HS-5 (cell line): ENCODE measurements around the gene IL6ST.
"Not testable (repeated sequence)": the region's sequence is repeated elsewhere in the genome, so short reads cannot be mapped to it uniquely, and the experiment has no call there.

Experiments used
- DNase-seq: peaks from one replicate; pipeline ENCODE4 v3.0.0-alpha.2; 2012; ENCODE audit warnings: low read depth

IL6ST gene

DNA sequence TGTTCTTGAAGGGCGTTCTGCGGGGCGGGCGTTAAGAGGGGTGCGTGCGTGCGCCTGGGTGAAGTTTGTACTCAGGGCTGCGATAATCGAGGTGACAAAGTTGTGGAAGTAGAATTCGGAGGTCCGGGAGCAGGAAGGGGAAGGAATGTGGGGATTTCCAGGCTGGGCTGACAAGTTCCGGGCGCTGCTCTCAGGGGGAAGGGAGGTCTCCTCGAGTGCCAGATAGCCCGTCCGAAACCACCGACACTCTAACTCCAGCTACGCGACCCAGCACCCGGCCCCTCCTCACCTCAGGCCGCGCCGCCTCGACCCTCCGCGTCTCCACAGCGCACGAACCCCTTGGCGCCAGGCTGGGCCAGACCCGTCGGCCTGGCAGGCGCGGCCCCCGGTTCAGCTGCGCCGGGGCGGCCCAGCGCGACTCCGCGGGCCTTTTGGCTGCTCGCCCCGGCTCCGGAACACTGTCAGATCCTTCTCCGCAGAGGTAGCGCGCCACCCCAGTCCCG is at the start of gene IL6ST:
IL6ST (minus strand) TSS at position 469 of the 503 bp plus-strand sequence. CDS start 18,685 bp downstream, outside the sequence.
- DNase-seq = no peak

DNA sequence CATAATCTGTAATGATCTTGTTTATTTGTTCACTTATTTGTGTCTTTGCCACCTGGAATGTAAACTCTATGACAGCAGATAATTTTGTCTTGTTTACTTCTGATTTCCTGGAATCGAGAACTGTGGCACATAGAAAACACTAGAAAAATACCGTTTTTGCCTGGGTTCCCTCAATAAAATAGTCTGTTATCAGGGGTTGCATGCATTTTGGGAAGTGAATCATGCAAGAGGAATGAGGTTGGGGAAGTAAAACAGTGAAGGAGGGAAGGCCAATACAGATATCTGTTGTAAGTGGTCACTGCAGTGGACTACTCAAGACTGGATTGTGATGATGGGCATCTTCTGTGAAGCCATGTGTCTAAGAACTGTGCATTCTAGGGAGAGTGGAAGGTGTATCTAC is 45.2 kb upstream of the IL6ST start:
- no peak for DNase-seq

DNA sequence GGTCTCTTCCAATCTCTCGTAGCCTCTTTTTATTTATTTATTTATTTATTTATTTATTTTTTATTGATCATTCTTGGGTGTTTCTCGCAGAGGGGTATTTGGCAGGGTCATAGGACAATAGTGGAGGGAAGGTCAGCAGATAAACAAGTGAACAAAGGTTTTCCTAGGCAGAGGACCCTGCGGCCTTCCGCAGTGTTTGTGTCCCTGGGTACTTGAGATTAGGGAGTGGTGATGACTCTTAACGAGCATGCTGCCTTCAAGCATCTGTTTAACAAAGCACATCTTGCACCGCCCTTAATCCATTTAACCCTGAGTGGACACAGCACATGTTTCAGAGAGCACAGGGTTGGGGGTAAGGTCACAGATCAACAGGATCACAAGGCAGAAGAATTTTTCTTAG is 43.4 kb upstream of the IL6ST start:
- DNase-seq = not testable (repeated sequence)

DNA sequence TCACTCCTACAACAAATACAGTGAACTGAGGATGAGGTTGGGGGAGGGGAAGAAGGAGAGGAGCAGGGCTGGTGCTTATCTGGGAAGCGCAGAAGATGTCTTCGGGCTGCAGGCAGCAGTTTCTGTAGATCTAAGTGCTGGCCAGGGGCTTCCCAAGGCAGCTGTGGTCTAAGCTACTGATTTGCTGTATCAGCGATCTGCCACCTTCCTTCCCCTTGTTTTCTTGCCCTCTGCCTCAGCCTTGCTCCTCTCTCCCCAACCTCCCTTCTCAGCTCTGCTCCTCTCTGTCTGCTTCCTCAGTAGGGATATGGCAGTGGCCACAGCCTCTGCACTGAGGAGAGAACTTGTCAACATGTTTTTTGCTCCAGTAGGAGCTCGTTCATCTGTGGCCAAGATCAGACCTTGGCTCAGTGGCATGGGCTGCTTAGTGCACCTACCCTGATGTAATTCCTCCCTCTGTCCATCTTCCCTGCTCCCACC is 42.8 kb upstream of the IL6ST start:
- no peak for DNase-seq

DNA sequence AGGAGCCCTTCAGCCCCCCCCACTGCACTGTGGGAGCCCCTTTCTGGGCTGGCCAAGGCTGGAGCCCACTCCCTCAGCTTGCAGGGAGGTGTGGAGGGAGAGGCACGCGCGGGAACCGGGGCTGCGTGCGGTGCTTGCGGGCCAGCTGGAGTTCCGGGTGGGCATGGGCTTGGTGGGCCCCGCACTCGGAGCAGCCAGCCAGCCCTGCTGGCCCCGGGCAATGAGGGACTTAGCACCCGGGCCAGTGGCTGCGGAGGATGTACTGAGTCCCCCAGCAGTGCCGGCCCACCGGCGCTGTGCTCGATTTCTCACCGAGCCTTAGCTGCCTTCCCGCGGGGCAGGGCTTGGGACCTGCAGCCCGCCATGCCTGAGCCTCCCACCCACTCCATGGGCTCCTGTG is 40.6 kb upstream of the IL6ST start:
- not testable (repeated sequence) for DNase-seq

DNA sequence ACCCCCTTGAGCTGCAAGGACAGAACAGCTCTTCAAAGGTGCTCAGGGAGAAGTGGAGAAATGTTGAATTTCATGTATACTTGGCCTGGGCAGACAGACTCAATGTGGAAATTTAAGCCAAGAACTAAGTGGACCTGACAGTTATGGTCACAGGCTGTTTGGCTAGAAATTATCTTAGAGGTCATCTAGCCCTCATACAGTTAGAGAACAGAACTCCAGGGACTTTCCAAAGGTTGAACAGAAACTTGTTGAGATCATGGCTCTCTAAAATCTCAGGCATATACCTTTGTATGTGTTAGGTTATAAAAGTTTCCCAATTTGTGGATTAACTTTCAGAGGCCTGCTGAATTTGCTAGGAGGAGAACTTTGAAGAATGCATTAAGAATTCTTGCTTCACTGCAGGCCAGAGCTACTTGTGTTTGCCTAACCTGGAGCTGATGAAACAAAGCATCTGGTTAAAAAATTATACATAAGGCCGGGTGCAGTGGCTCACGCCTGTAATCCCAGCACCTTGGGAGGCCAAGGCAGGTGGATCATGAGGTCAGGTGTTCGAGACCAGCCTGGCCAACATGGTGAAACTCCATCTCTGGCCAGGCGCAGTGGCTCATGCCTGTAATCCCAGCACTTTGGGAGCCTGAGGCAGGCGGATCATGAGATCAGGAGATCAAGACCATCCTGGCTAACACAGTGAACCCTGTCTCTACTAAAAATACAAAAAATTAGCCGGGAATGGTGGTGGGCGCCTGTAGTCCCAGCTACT is 35.3 kb upstream of the IL6ST start:
- not testable (repeated sequence) for DNase-seq

DNA sequence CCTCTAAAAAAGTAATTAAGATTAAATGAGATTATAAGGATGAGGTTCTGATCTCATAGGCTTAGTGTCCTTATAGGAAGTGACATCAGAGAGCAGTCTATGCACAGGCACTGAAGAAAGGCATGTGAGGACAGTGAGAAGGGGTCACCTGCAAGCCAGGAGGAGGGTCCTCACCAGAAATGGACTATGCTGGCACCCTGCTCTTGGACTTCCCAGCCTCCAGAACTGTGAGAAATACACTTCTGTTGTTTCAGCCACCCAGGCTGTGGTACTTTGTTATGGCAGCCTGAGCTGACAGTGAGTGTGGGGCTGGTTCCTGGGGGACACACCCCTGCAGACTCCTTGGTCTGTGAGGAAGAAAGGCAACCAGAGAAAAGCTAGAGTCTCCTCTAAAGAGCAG is 34.7 kb upstream of the IL6ST start:
- no peak for DNase-seq

DNA sequence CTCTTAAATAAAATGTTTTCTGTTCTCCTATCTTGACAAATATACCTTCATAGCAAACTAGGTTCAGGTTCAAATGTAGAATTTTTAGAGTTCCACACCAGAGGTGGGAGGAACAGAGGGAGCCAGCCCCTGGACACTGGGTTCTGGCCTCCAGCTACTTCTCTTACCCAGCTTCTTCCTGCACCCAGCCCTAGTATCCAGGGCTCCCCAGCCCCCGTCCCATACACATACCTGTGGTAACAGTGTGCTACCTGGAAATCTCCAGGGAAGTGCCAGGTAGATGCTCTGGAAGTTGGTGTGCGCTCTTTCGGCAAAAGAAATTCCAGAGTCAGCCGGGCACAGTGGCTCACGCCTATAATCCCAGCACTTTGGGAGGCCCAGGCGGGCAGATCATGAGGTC is 33.9 kb upstream of the IL6ST start:
- DNase-seq = no peak

DNA sequence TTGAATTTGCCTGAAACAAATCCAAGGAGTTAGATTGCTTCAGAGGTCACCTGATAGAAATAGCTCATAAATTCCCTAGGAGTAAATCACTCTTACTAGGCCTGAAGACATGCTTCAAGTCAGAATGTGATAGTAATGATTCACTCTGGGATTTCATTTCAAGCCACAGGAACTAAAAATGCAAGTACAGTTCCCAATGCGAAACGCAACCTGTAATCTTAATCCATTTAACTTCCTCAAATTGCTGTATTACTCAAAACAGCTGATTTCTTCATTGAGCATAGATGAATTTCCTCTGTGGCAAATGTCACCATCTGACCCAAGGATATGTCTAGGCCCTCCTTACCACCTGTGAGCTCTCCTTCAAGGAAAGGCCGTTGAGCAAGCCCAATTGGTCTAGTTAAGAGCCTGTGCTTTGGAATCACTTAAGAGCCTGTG is 32.1 kb upstream of the IL6ST start:
- DNase-seq = peak; percentile 96

DNA sequence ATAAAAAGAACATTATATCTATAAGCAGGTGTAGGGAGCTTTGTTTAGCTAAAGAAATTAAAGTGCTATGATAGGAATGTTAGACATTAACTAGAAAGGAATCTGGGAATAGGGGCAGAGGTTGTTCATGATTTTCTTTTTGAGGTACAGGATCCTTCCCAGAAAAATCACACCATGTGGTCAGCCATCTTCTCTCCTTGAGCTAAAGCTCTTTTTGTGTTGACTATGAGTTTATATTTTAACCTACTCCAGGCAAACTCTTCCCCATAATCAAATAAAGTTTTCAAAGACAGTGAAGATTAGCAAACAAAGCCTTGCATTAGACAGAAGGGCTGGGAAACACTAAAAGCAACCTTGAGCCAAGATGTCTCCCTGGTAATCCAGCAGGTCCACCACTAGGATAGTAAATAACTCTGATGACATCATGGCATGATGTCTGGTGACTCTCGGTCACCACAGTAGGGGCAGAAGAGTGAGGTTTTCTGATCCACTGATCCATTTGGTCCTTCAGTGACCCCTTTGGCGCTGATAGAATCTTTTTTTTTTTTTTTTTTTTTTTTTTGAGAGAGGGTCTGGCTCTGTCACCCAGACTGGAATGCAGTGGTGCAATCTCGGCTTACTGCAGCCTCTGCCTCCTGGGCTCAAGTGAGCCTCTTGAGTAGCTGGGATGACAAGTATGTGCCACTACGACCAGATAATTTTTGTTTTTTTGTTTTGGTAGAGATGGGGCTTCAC is 30.6 kb upstream of the IL6ST start:
- DNase-seq = no peak

DNA sequence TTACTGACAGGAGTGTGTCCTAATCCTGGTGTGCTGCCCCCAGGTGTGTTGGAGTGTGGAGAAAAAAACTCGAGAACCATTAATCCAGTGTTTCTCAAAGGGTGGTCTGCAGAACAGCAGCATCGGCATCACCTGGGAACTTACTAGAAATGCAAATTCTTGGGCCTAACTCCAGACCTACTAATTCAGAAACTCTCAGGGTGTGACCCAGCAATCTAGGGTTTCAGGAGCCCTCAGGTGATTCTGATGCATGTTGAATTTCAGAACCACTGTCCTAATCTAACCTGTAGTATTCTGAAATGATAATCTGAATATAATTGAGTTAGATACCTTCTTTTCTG is 30.0 kb upstream of the IL6ST start:
- no peak for DNase-seq

DNA sequence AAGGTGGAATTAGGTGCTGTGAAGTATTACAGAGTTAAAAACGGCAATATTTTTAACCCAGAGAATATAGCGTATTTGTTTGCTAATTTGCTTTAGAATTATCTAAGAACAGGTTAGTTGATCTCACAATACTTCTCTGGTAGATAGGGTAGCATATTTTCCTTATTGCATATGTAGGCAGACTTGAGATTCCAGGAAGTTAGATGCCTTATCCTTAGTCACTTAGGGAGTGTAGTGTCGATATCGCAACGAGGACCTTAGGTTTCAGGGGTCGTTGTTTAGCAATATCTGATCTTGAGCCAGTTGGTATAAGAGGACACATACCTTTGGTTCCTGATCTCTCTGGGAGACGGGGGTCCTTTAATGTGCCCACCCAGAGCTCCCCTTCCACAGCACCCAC is 28.5 kb upstream of the IL6ST start:
- no peak for DNase-seq

DNA sequence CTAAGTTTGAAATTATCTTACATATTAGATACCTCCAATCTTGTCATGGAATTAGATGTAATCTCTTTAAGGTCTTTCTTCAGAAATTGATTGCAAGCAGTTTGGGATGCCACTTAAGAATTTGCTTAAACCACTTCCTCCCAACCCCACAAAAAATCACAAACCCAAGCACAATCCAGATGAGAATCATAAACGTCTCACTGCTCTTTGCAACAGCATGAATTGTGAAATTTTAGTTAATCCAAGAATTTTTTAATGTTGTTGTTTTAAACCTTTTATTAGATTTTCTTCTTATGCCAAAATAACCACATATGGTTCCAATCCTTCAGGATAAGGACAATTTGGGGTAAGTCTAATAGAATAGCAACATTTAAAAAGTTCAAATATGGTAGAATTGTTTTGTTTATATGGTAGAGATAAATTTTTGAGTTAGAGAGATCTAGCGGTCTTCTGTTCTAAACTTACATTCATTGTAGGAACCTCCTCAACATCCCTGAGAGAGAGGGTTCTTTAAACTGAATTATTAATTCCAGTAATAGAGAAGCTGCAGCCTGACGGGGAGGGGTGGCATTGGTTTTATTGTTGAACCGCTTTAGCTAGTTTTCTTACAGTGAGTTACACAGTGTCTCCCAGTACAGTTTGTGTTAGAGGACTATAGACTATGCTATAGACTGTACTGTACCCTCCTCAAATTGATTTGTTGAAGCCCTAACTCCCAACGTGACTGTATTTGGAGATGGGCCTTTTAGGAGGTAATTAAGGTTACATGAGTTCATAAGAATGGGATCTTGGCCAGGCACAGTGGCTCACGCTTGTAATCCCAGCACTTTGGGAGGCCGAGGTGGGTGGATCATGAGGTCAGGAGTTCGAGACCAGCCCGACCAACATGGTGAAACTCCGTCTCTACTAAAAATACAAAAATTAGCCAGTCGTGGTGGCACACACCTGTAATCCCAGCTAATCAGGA is 24.8 kb upstream of the IL6ST start:
- no peak for DNase-seq

DNA sequence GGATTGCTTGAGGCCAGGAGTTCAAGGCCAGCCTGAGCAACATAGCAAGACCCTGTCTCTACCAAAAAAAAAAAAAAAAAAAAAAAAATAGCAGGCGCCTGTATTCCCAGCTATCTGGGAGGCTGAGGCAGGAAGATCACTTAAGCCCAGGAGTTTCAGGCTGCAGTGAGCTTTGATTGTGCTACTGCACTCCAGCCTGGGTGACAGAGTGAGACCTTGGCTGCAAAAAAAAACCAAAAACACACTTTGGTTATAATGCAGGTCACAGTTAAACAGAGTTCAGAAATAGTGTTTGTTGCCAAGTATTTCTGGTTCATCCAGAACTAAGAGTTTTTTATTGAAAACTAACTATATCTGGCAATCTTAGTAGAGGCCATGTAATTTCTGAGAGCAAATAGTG is 24.1 kb upstream of the IL6ST start:
- DNase-seq = no peak

DNA sequence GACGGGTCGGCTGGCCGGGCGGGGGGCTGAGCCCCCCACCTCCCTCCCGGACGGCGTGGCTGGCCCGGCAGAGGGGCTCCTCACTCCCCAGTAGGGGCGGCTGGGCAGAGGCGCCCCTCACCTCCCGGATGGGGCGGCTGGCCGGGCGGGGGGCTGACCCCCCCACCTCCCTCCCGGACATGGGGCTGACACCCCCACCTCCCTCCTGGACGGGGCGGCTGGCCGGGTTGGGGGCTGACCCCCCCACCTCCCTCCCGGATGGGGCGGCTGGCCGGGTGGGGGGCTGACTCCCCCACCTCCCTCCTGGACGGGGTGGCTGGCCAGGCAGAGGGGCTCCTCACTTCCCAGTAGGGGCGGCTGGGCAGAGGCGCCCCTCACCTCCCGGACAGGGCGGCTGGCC is 19.9 kb upstream of the IL6ST start:
- DNase-seq = not testable (repeated sequence)

DNA sequence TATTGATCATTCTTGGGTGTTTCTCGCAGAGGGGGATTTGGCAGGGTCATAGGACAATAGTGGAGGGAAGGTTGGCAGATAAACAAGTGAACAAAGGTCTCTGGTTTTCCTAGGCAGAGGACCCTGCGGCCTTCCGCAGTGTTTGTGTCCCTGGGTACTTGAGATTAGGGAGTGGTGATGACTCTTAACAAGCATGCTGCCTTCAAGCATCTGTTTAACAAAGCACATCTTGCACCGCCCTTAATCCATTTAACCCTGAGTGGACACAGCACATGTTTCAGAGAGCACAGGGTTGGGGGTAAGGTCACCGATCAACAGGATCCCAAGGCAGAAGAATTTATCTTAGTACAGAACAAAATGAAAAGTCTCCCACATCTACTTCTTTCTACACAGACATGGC is 19.2 kb upstream of the IL6ST start:
- not testable (repeated sequence) for DNase-seq

DNA sequence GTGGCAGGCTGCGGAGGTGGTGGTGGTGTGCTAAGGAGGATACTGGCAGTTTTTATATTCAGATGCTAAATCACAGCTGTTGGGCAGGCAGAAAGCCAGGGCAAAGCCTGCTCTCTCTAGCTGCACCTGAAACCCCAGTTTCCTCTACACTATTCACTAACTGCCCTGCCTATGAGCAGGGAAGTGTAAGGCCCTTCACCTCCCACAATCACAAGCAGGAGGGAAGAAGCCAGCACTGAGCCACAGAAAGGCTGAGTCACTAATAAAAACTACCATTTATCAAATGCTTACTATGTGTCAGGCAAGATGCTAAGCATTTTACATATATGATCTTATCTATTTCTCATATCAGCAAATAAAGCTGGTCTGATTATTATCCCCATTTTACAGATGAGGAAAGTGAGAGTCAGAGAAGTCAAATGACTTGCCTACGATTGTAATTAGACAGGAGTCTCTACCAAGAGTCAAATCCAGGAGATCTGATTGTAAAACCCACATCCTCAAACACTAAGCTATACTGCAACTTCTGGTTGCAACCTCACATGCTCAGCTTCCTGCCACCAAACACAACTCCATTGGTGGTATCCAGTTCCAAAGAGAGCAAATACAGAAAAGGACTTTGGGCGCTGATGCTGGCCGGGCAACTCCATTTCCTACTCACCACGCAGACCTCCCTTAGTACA is 17.7 kb upstream of the IL6ST start:
- DNase-seq = no peak

DNA sequence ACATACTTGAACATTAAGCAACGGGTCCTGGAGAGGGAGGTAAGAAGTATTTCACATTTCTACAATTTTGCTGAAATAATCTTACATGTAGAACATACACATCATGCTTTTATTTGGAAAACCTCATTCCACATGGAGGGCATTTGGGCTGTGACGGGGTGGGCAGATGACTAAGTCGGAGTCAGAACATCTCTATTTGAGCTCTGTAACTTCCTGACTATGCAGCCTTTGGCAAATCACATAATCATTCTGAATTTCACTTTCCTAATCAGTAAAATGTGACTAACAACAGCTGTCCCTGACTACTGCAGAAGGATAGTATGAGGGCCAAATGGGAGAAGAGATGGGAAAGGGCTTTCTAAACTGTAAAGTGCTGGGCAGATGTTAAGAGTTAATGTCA is 17.1 kb upstream of the IL6ST start:
- peak; percentile 97 for DNase-seq

DNA sequence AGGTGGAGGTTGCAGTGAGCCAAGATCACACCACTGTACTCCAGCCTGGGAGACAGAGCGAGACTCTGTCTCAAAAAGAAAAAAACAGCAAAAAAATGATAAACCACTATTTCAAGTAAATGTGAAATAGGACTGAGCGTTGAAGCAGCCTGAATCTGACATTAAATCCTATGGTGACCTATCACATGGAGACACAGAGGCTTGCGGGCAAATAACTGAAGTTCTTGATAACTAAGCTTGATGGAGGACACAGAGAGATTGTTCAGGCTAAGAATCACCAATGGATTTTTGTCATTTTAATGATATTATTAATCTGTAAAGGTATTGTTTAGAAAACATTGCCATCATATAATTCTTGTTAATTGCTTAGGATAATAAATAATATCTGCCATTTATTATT is 15.7 kb upstream of the IL6ST start:
- DNase-seq = no peak

DNA sequence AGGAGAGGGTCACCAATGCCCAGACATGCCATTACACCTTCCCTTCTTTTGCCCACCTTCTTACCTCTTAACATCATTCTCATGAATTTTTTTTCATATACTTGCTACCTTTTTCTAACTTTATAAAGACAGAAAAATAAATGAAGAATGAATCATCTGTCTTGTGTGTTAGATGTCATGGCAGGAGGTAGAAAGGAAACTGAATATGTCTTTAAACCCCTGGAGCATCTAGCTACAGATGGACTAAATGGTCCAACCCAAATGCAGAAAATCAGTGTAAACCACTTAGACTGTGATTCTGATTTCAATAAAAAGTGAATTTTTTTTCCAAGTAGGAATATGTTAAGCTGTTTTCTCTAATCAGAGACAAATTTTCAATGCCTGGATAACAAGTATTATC is 11.8 kb upstream of the IL6ST start:
- DNase-seq = no peak

DNA sequence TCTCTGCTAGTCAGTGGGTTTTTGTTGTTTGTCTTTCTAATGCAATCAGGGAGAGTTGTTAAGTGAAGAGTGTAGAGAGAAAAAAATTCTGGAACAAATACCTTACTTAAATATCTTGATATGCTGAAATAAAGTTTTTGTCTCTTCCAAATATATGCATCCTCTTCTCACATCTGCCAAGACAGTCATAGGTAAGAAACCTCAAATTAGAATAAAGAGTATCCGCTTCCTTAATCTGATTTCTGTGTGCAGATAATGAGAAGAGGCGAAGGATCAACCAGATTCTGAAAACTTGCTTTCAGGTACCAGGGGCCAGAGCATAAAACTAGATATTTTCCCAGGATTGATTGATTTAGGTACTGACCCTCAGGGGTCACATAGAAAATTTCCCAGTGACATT is 11.3 kb upstream of the IL6ST start:
- no peak for DNase-seq

DNA sequence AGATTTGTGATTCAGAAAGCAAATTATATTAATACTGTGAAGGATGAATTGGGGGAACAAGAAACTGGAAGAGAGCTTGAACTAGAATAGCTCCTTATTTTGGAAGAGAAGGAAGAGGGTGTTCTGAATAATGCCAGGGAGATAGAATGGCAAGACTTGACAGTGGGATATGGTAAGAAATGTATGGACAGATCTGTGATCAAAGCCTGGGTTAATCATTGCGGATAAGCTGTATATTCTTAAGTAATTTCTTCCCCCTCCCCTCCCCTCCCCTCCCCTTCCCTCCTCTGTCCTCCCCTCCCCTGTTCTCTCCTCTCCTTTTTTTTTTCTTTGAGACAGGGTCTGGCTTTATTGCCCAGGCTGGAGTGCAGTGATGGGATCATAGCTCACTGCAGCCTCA is 10.1 kb upstream of the IL6ST start:
- no peak for DNase-seq
